NCI-H1694 treated with DMSO at 0.1 percent for 48 hours (cell line): ENCODE measurements around the gene CDK3.

Source experiments
- DNase-seq: peaks from one replicate; lab custom pipeline; 2025; lab: John Stamatoyannopoulos, UW

The CDK3 gene

DNA sequence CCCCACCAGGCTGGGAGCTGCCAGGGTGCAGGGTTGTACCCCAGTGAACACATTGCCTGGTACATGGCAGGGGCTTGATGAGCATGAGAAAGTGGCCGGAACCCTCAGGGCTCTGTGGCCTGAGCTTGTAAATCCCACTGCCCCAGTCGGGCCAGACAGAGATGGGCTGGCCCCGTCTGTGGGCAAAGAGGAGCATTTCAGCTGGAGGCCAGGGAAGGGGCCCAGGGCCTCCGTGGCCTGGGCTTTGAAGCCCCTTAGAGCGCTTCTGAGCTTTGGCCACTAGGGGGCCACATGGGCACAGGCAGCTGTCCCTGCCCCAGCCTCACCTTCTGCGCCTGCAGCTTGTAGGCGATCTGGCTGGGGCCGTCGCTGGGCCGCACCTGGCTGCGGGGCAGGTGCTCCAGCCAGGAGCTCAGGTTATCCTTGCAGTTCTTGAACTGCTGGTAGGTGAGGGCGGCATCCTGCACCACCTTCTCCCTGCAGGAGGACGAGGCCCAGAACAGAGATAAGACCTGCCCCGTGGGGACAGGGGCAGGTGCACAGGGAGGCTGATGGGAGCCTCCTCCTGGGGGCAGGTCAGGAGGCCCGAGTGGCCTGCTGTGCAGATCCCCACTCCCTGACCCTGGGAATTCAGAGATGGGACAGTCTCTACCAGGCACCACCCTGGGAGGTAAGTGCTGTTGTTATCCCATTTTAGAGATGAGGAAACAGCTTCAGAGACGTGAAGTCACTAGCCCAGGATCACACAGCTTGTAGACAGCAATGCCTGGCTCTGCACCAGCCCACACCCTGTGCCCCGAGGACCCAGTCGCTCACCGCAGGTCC is 13.7 kb downstream of the CDK3 start:
- peak; percentile 42 for DNase-seq

DNA sequence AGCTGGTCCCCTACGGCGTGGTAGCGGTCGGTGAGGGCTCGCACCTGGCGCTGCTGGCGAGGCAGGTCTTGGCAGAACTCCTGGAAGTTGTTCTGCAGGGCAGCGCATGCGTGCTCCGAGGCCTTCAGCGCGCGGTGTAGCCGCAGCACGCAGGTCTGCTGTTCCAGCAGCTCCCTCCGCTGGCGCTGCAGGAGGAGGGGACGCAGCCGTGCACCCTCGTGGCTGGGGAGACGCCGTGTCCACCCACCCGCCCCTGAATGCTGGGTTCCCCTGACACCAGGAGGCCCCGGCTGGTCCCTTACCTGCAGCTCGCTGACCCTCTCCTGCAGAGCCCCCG is 14.2 kb downstream of the CDK3 start:
- no peak for DNase-seq

DNA sequence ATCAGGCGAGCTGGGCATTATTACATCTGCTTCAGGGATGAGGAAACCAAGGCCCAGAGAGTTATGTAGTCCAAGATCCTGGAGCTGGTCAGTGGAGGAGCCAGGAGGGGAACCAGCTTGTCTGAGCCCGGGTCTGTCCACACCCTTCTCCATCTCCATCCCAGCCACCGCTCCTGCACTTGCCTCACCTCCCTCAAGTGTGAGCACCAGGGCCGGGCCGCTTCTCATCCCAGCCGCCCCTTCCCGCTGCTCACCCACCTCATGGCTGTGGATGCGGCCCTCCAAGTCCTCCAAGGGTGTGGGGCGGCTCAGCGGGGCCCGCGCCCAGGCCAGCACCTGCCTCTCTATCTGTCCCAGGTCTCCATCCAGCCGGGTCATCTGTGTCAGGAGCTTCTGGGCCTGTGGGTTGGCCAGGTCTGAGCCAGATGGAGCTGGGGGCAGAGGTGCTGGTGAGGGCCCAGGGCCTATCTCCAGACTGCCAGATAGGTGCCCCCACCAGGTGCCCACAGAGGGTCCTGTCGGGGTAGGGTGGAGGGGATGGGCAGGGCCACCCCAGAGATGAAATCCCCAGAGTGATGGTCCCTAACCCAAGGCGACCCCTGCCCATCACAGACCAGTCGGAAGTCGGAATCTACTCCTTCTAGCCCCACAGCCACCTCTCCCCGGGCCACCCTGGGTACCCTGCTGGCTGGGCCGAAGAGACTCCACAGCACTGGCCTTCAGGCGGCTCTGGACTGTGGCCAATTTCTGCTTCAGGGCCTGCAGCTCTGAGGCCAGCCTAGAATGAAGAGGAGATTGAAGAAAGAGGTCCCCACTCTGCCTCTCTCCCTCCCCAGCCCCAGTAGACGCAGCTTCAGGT is 17.1 kb downstream of the CDK3 start:
- no peak for DNase-seq

DNA sequence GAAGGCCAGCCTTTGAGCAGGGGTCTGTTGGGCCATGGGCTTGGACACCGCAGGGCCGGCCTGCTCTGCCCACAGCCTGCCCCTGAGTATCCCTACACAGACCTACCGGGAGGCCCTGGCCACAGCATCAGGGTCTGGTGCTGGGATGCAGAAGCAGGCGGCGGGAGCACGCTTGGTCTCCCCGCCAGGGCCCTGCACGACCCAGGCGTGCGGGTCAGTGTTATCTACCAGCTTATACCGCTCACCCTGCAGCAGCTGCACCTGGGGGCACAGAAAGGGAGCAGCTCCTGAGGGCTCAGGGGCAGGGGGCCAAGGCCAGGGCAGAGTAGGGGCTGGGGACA is 17.7 kb downstream of the CDK3 start:
- no peak for DNase-seq

DNA sequence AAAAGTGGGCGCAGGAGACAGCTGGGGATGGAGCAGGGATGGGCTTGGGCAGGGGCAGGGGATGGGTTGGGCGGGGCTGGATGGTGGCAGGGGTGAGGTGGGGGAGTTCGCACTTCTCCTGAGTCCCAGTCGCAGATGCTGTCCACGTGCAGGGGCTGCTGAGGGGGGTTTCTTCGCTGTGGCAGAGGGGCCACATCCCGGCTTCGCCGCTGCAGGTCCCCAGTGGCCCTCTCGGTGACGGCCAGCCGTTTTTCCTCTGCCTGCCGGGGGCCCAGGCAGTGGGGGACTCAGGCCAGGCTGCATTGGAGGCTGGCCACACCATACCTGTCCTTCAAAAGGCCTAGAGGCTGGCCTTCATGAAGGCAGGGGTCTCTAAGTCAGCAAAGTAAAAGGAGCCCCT is 18.1 kb downstream of the CDK3 start:
- no peak for DNase-seq

DNA sequence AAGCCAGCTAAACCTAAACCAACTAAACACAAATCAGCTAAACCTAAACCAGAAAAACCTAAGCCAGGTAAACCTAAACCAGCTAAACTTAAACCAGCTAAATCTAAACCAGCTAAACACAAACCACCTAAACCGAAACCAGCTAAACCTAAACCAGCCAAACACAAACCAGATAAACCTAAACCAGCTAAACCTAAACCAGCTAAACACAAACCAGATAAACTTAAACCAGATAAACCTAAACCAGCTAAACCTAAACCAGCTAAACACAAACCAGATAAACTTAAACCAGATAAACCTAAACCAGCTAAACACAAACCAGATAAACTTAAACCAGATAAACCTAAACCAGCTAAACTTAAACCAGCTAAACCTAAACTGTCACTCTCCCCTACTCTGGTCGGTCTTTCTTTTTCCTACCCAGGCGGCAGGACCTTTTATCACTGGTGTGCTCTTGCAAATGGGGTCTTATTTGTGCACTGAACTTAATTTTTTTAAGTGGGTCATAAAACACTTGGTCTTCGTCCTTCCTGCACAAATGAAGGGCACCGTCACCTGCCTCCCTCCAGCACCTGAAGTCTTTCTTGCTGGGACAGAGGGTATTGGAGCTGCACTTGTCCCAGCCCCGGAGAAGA is 19.3 kb downstream of the CDK3 start:
- no peak for DNase-seq

DNA sequence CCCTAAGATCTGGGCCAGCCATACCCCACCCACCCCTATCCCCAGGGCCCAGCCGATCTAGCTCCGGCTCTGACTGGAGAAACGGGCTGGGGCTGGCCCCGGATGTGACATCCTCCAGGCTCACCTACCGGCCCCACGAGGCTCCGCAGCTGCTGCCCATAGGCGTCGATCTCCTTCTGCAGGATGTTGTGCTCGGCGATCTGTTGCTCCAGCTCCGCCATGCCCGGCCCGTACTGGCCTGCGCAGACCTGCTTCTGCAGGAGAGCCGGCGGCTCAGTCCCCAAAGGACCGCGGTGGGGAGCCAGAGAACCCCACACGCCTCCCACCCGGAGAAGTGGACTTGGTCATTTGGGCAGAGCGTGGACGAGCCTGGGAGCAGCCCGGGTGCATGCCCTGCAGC is 21.6 kb downstream of the CDK3 start:
- no peak for DNase-seq

DNA sequence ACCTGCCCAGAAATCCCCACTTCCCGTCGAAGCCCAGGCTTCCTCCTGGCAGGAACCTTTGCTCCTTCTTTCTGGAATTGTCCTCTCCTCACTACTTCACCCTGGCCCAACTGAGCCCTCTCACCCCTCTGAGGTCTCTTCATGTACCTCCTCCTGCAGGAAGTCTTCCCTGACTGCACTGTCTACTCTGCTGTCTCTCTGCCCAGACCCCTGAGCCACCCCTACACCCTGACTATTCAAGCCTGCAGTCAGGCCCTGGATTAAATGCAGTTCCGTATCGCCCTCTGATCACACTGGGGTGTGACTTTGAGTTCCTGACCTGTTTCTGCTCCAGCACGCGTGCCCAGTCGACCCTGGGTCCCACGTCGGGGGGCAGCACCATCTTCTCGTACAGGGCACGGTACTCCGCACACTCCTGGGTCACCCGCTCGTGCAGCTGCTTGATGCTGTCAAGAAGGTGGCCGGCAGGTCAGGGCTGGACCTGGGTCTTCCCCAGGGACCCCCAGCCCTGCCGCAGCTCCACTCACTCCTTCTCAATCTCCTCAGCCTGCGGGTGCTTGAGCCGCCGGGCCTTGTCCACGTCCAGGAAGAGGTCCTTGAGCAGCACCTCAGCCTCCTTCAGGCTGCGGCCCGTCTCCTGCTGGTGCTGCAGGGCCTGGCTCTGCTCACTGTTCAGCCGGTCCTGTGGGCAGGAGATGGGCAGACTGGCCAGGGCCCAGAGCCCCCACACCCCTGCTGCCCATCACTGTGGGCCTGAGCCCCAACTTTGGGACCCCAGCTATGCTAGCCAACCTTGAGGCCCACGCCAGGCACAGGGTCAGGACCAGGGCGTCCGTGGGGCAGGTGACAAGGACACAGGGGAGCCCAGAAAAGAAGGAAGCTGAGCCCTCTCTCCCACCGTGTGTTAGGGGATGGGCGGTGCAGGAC is 22.6 kb downstream of the CDK3 start:
- DNase-seq, result no peak

DNA sequence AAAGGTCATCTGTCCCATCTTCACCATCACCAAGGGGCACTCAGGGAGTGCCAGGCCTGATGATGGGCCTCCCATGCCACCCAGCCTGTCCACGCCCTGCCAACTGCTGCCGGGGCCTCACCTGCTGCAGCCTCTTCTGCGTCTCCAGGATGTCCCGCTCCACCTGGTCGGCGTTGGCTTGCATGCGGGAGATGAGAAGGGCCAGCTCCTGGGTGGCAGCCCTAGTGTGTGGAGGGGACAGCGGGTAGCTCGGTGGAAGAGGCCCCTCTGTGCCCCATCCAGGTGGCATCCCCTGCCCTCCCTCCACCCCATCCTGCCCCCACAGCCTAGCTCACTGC is 23.2 kb downstream of the CDK3 start:
- DNase-seq, result no peak

DNA sequence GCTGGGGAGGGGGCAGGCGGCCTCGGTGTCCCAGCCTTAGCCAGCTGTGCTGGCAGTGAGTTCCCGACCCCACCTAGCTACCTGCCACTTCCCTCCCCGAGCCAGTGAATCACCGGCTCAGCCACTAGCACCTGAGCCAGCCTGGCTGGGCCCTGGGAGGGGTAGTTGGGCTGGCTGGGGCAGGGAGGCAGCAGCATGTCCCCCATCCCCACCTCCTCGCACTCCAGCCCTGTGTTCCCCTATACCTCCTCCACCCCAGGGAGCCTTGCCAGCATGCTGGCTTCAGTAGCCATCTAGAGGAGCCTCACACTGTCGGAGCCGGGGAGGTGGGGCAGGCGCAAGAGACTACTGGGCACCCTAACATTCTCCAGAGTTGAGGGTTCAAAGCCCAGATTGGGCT is 23.7 kb downstream of the CDK3 start:
- no peak for DNase-seq

DNA sequence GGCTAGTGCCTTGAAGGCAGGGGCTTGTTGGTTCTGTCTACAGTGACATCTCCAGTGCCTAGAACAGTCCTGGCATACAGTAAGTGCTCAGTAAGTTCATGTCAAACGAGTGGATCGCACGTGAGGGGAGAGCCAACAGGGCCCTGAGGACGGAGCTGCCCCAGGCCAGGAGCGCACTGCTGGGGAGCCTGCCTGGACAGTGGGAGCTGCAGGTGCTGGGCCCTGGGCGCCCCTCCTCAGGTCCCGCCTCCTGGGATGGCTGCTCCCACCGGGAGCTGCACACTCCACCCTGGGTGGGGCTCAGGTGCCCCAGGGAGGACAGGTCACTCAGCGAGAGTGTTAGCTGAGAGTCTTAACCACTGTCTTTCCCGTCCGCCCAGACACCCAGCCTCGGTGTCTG is 24.6 kb downstream of the CDK3 start:
- no peak for DNase-seq

DNA sequence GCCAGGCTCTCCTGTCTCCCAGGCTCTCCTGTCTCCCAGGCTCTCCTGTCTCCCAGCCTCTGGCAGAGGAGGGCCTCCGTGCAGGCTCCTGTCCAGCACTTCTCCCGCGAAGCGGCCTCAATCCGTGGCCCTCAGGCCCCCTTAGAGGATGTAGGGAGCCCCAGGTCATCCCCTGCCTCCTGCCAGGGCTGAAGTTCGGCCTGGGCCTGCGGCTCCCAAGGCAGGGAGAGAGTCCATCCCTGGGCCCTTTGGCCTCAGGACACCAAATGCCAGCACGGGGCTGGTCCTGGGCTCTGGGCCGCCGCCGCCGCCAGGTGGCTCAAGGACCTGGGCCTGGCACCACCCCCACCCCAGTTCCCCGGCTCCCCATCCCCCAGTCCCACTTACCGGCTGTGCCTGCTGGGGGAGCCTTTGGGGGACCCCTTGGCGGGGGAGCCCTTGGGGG is 26.1 kb downstream of the CDK3 start:
- no peak for DNase-seq

DNA sequence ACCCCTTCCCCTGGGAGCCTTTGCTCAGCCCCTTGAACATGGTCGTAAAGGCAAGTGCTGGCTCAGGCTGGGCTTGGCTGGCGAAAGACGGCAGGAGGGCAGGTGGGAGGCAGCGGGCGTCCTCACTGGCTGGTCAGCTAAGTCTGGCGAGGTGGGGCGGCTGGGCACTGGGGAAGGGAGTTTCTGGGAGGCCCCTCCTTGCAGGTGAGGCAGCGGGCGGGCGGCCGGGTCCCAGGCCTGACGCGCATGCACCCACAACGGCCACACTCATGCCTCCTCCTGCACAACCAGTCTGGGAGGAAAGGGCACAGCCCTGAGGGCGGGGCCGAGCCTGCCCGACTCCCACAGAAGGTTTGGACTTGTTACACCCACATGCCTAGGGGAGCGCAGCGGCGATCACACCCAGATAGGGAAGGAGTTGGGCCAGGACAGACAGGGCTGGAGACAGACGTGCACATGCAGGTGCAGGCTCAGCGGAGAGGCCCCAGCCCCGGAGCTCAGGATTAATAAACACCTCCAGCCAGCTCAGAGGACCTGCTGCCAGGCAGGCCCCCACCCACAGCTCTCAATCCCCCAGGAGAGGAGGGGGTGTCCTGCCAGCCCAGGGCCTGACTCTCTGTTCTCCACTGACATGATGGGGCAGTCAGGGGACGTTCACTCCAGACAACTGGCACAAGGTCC is 26.6 kb downstream of the CDK3 start, which contains the start of gene EVPL:
EVPL (minus strand) TSS at position 148 of the 681 bp plus-strand sequence; CDS start at position 40, 108 bp downstream.
- no peak for DNase-seq

DNA sequence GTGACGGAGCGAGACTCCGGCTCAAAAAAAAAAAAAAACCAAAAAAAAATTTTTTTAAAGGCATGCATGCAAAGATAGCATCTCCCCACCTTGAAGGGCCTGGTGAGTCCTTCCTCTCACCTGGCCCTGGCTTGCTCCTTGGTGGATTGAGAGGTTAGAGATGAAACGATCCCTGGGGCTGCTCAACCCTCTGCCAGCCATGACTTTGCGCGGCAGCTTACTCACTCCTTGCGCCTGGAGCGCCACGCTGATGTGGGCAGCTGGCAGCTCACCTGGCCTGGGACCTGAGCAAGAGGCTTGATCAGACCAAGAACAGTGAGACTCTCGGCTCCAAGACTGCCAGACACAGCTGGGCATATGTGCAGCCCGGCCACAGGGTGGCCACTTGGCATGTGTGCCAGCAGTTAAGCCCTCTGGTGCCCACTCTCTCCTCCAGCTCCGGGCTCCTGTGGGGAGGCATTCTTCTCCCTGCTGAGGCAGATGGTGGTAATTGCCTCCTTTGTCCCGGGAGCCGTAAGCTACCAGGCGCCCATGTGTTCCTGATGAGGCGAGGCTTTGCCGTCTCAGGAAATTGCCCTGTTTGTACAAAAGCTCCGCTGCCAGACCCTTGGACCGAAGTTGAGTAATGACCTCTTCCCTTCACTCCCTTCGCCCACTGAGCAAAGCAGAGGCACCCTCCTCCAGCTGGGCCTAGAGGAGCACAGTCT is 31.6 kb downstream of the CDK3 start:
- DNase-seq, result no peak

DNA sequence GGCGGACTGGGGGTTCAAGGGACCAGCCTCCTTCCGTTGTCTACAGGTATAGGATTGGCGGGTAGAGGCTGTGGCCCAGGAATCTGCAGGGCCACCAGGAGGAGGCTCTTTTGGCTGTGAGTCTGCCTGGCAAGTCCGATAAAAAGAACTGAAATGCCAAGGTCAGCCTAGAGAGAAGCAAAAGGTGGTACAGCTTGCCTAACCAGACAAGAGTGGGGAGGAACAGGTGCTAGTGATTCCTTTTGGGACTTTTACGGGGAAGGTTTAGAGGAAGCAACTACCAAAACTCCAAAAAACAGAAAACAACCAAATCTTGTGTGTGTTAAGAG is 32.1 kb downstream of the CDK3 start:
- DNase-seq, result no peak

DNA sequence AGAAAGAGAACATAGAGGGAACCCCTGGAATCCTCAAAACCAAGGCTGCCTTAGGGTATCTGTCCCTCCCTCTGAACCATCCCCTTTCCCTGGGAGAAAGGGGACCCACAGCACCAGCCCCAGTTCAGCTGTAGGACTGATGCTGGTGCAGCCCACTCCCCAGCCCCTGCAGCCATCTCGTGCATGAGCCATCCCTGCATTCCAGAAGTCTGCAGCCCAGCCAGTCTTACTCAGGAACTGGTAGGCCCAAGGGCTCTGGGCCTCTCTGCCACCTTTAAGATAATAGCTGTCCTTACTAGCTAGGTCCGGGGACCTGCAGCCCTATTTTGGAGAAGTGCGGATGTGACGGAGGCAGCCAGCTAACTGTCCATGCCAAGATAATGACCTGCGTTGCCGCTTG is 32.5 kb downstream of the CDK3 start:
- no peak for DNase-seq

DNA sequence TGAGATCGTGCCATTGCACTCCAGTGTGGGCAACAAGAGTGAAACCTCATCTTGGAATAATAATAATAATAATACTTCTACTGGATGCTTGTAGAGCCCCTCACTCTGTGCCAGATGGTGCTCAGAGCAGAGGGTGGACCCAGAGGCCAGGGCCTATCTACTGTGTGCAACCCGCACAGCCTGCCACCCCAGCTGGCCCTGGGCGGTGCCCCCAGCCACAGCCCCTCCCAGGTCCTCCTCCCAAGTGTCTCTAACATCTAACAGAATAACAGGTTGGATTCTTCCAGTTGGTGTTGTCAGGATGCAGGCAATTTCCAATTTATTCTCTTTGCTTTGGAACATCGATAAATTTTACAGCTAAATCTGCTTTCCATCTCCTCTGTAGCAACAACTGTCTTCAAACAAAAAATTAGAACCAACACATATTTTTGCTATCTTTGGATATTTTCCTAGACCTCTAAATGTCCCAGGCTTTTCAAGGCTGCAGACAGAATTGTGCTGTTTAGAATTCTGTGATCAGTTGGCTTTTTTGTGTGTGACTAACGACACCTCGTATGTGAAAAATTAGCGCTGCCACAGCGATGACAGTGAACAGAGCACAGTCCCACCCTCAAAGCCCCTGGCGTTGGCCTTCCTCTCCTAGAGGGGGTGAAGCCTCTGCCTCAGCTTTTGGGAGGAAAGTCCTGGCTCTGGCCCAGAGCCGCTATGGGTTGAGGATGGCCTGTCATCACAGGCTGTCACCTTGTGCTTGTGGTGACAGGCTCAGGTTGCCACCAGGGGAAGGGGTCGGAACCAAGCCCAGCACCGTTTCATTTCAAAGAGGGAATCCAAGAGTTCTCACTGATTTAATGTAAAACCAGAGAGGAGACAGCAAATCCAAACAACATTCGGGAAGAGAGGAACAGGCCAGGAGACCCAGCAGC is 34.0 kb downstream of the CDK3 start:
- DNase-seq, result peak; percentile 29

DNA sequence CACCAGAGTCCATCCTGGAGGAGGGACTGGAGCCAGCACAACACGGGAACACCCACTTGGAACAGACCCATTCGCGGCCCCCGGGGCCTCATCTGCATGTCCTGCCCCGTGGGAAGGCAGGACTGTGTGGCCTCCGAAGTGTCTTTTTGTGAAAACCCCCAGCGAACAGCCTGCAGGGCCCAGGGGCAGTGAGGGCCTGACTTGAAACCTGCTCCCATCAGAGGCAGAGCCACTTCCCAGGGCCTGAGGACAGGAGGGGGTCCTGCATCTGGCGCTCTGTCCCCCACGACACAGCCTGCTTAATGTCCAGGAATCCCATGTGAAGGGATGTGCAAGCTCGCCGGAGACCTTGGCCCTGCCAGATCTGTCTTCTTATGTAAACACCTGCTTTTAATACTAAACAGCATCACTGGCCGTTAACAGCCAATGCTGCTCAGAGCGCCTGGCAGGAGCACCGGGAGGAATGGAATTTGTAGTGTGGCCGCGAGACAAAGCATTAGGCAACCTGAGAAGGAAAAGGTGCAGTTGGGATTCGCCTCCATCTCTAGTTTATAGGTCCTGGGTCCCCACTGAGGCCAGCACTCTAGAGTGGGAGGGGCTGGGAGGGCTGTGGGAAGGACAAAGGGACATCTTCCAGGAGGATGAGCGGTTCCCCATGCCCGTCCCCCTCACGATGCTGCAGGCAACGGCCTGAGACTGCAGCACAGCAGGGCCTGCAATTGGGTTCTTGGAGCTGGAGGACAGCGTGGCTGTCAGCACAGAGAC is 36.0 kb downstream of the CDK3 start:
- DNase-seq, result no peak

DNA sequence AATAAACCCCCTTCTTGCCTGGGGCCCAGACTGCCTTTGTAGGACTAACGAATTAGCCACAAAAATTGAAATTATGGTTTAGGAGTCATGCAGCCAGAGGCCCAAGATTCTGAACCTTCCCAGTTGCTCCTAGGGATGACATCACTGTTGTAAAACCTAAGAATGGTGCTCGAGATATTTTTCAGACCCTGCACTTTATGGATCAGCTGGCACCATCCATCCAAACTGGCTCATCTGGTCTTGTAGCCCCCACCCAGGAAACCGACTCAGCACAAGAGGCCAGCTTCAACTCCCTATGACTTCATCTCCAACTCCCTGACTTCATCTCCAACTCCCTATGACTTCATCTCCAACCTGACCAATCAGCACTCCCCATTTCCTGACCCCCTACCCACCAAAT is 37.4 kb downstream of the CDK3 start:
- DNase-seq, result no peak
